A549 treated with CpdA at 1 μM for 4 hours (cell line): ENCODE measurements around the gene VSIG8. TPM values are rescaled to one million over a fixed set of nuclear protein-coding genes. Genes with fewer than 3 reads are reported as not detected.

Experiments
- total RNA-seq: library from RNA; stranded (reverse); fragments of 200-300 nt; extraction: Qiagen RNA extraction; gene quantifications from 5 replicates; pipeline ENCODE4 v1.2.3, GENCODE V29; 2022; ENCODE audit warnings: low read depth

The VSIG8 gene
- total RNA-seq = 0.07 to 0.14 TPM in 2 of 5 replicates, not detected in the others

GRCh38 chr1:159862557-159862956, at the start of gene VSIG8:
Gene VSIG8, minus strand, starts transcription at chr1:159862657. Its CDS starts 136 bp downstream, at chr1:159862521.

GRCh38 chr1:159900086-159900680, 37.7 kb upstream of the VSIG8 start, which contains the start of gene CFAP45:
Gene CFAP45, minus strand, starts transcription at chr1:159900165. Its CDS starts 67 bp downstream, at chr1:159900098.

DNA sequence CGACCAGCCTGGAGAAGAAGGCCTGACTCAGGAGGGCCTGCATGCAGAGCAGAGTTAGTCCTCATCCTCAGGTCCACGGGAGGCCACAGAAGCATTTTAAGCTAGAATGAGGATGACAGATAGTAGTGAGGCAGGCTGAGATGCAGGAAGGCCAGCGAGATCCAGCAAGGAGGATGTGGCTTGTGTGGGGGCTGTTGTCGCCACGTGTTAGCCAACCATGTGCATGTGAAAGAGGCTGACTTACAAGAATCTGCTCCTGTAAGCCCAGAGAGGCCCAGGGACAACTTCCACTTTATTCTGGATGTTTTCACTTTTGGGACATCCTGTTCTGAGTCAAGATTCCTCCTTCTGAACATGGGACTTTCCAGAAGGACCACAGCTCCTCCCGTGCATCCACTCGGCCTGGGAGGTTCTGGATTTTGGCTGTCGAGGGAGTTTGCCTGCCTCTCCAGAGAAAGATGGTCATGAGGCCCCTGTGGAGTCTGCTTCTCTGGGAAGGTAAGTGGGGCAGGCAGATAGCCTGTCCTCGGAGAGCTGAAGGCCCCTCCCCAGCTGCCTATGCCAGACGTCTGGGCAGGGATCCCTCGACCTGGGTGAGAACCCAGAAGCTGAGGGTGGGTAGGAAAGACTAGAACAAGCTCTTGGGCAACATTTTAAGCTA, 35.9 kb downstream of the VSIG8 start, which contains the start of gene SLAMF8:
Gene SLAMF8, plus strand, starts transcription at position 433 of the 661 bp plus-strand sequence. Its CDS starts 26 bp downstream, at position 459.

Other genes starting within 250 kb of the VSIG8 start
- gene CRP, start 148.1 kb downstream of the VSIG8 start, total RNA-seq = not detected in 5 replicates
- gene DUSP23, start 81.7 kb downstream of the VSIG8 start, total RNA-seq = 50.8 to 73.5 TPM (median 71.6 TPM) in 5 replicates
- gene FCRL6, start 60.3 kb downstream of the VSIG8 start, total RNA-seq = not detected in 5 replicates
- gene SLAMF8, start 35.8 kb downstream of the VSIG8 start, total RNA-seq = not detected in 5 replicates
- gene CFAP45, start 37.5 kb upstream of the VSIG8 start, total RNA-seq = 0.51 to 0.99 TPM (median 0.64 TPM) in 5 replicates
- 997 to 1,080 TPM (median 1,064 TPM) in 5 replicates for gene TAGLN2, start 62.9 kb upstream of the VSIG8 start, total RNA-seq
- gene IGSF9, start 83.0 kb upstream of the VSIG8 start, total RNA-seq = 0.22 to 0.39 TPM (median 0.27 TPM) in 5 replicates
- 0.17 to 0.25 TPM (median 0.22 TPM) in 3 of 5 replicates, not detected in the others for gene SLAMF9, start 91.6 kb upstream of the VSIG8 start, total RNA-seq
- gene PIGM, start 169.3 kb upstream of the VSIG8 start, total RNA-seq = 3.8 to 4.6 TPM (median 4.3 TPM) in 5 replicates
- gene KCNJ10, start 207.5 kb upstream of the VSIG8 start, total RNA-seq = 0.02 TPM in 1 of 5 replicates, not detected in the others
- gene KCNJ9, start 218.9 kb upstream of the VSIG8 start, total RNA-seq = 0.06 TPM in 1 of 5 replicates, not detected in the others
- gene IGSF8, start 236.0 kb upstream of the VSIG8 start, total RNA-seq = 6.7 to 9.8 TPM (median 8.4 TPM) in 5 replicates